Mucosa of descending colon (tissue), 3 donors: ENCODE data around the gene DHX30. TPM values are rescaled to one million over a fixed set of nuclear protein-coding genes. Genes with fewer than 3 reads are reported as not detected.

Experiments
- ATAC-seq: fragments of 200-7000 bp; cut with Tn5 transposase; one replicate; pipeline ENCODE4 v1.9.1; 2020; ENCODE audit warnings: mild to moderate bottlenecking, moderate library complexity
- DNase-seq, 3 donors: peaks; one replicate each; pipeline ENCODE4 v3.0.0-alpha.2; 2020
- H3K36me3 ChIP-seq: fragments of 200-600 bp; one replicate; pipeline ENCODE4 v1.8.0; 2021; ENCODE audit warnings: low read depth, mild to moderate bottlenecking
- H3K4me1 ChIP-seq: fragments of 200-600 bp; one replicate; pipeline ENCODE4 v1.8.0; 2021; ENCODE audit warnings: low read depth, mild to moderate bottlenecking
- H3K4me3 ChIP-seq: fragments of 200-600 bp; one replicate; pipeline ENCODE4 v1.8.0; 2021; ENCODE audit warnings: mild to moderate bottlenecking
- H3K9me3 ChIP-seq: fragments of 200-600 bp; one replicate; pipeline ENCODE4 v1.8.0; 2021; ENCODE audit warnings: mild to moderate bottlenecking
- CTCF ChIP-seq: fragments of 200-600 bp; IDR thresholded peaks from one replicate; pipeline ENCODE4 v1.8.0; 2022; ENCODE audit warnings: antibody characterized with exemption, mild to moderate bottlenecking
- intact Hi-C, 2 donors: fragments of 100-400 bp; cut with DNase I in 1 of 2; cut with micrococcal nuclease in 1 of 2; formaldehyde crosslinking; loops; one replicate each; pipeline versions ENCODE4 v1.11.0 to v1.11.1; 2022; cut with DNase I, micrococcal nuclease
- total RNA-seq, 3 donors: library from RNA; stranded (reverse); fragmentation: NEBNext Ultra II Directional in 2 of 3; extraction: Animal tissue kit (Norgen Biotek cat#: 25700) in 2 of 3; gene quantifications; one replicate each; pipeline versions ENCODE4 v1.2.1 to v1.2.4, GENCODE V29; 2021 to 2023
- donor health status: DM: no; HTN: no; CAD: no; lungs with moderate emphysema.
- donor health status: DM: no; HTN: no; CAD: no.
- donor health status: DM: no; HTN: yes; CAD: no.

The DHX30 gene
- total RNA-seq, 3 donors from 2014 or later = 44.5 to 65.3 (median 45.7) TPM

GRCh38 chr3:47847260-47847659 lies 44.3 kb downstream of the DHX30 start:
- no peaks in the 10 kb centered on the region for H3K4me1 ChIP-seq
- no peaks in the 10 kb centered on the region for H3K9me3 ChIP-seq
- TF ChIP-seq CTCF = no peak
- ATAC-seq = no peak
- intact Hi-C loops = loop anchor here in 1 of 2 donors (10.0 kb wide), 1 partner anchor 308 kb away; no protein-coding TSS in a partner anchor
- DNase-seq = no peak
- H3K36me3 ChIP-seq = peaks cover 23% of the 10 kb centered on the region
- no peak overlapping the region for H3K4me3 ChIP-seq

- Histone ChIP-seq H3K9me3 (no peaks in the 10 kb centered on the region), H3K36me3 (peaks cover 20% of the 10 kb centered on the region), H3K4me1 (no peaks in the 10 kb centered on the region), H3K4me3 (no peak overlapping the region)
- no peak for TF ChIP-seq CTCF
- intact Hi-C loops = loop anchor here in 1 of 2 donors (10.0 kb wide), 1 partner anchor 307 kb away; no protein-coding TSS in a partner anchor
- DNase-seq = no peak
- ATAC-seq = no peak
Observed at GRCh38 chr3:47847801-47848518, 45.0 kb downstream of the DHX30 start.

- no peaks in the 10 kb centered on the region for H3K4me1 ChIP-seq
- intact Hi-C loops = loop anchor here in 1 of 2 donors (10.0 kb wide), 1 partner anchor 306 kb away; no protein-coding TSS in a partner anchor
- no peak for TF ChIP-seq CTCF
- DNase-seq = no peak
- ATAC-seq = no peak
- H3K9me3 ChIP-seq = no peaks in the 10 kb centered on the region
- H3K36me3 ChIP-seq = peaks cover 17% of the 10 kb centered on the region
- H3K4me3 ChIP-seq = no peak overlapping the region
Observed at GRCh38 chr3:47848599-47849117, 45.7 kb downstream of the DHX30 start.

GRCh38 chr3:47849186-47849698 lies 46.3 kb downstream of the DHX30 start:
- intact Hi-C loops = loop anchor here in 1 of 2 donors (10.0 kb wide), 1 partner anchor 306 kb away; no protein-coding TSS in a partner anchor

More at GRCh38 chr3:47849186-47849698, 46.3 kb downstream of the DHX30 start:
- ATAC-seq (peak; percentile 44), DNase-seq (no peak)
- Histone ChIP-seq H3K4me1 (no peaks in the 10 kb centered on the region), H3K9me3 (no peaks in the 10 kb centered on the region), H3K4me3 (no peak overlapping the region), H3K36me3 (peaks cover 17% of the 10 kb centered on the region)
- no peak for TF ChIP-seq CTCF
